GM18858 (cell line): ENCODE results near the gene SUGCT.
"Not testable (repeated sequence)": the region's sequence is repeated elsewhere in the genome, so short reads cannot be mapped to it uniquely, and the experiment has no call there.

ENCODE experiments used
- ATAC-seq: cut with Tn5 transposase; IDR thresholded peaks from one replicate; pipeline ENCODE4 v1.9.1; 2021; ENCODE audit not compliant: unreplicated experiment

SUGCT gene

GRCh38 chr7:40134428-40135316 lies at the start of gene SUGCT, which contains the start of gene MPLKIP:
Gene SUGCT (plus strand): TSS chr7:40135005.
Gene MPLKIP (minus strand): TSS chr7:40134622. CDS start chr7:40134567, 55 bp downstream.
- peak; percentile 77 for ATAC-seq

GRCh38 chr7:40092182-40092581 lies 42.6 kb upstream of the SUGCT start:
- no peak for ATAC-seq

DNA sequence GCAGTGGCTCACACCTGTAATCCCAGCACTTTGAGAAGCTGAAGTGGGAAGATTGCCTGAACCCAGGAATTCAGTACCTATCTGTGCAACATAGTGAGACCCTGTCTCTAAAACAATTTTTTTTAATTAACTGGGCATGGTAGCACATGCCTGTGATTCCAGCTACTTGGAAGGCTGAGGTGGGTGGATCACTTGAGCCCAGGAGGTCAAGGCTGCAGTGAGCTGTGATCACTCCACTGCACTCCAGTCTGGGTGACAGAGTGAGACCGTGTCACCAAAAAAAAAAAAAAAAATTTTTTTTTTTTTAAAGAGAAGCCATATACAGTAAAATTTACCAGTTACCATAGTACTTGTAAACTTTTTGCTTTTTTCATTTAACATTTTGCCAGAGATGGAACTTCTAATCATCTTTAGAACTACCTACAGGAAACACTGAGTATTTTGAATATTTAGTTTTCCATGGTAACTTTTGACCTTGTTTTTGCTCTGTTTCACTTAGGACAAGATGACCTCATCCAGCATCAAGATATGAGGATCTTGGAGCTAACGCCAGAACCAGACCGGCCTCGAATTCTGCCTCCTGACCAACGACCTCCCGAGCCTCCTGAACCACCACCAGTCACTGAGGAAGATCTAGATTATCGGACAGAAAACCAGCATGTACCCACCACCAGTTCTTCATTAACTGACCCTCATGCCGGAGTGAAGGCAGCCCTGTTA lies 41.0 kb upstream of the SUGCT start:
- ATAC-seq = no peak

GRCh38 chr7:40095230-40095629 lies 39.6 kb upstream of the SUGCT start:
- no peak for ATAC-seq

GRCh38 chr7:40095695-40096327 lies 39.0 kb upstream of the SUGCT start:
- no peak for ATAC-seq

- no peak for ATAC-seq
These were observed 37.1 kb upstream of the SUGCT start for GRCh38 chr7:40097728-40098127.

- no peak for ATAC-seq
These were observed 36.0 kb upstream of the SUGCT start for GRCh38 chr7:40098810-40099209.

GRCh38 chr7:40099837-40100236 lies 35.0 kb upstream of the SUGCT start:
- ATAC-seq = no peak

DNA sequence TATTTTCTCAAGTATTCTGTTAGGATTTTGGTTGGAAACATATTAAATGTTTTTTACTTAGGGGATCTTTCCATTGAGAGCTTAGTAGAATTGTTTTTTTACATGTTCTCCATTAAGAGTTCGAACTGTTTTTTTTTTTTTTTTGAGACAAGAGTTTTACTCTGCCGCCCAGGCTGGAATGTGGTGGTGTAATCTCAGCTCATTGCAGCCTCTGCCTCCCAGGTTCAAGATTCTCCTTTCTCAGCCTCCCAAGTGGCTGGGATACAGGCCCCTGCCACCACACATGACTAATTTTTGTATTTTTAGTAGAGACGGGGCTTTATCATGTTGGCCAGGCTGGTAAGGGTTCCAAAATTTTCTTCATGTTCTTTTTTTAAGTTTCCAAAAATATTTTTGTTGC lies 33.6 kb upstream of the SUGCT start:
- no peak for ATAC-seq

GRCh38 chr7:40102897-40103296 lies 31.9 kb upstream of the SUGCT start:
- ATAC-seq = no peak

DNA sequence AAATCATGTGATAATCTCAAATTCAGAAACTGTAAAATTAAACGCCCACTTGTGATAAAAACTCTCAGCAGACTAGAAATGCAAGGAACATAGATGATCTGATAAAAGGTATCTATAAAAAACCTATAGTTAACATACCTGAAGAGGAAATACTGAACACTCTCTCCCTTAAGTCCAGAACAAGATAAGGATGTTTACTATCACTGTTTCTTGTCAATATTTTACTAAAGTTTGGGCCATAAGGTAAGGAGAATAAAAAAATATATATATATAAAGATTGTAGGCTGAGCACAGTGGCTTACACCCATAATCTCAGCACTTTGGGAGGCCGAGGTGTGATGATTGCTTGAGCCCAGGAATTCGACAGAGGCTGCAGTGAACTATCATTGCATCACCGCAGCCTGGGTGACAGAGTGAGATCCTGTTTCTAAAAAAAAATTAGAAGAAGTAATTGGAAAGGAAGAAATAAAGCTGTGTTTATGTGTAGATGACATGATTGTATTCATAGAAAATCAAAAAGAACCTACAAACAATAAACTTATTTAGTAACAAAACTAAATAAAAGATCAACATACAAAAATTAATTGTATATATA lies 28.8 kb upstream of the SUGCT start:
- ATAC-seq = no peak

DNA sequence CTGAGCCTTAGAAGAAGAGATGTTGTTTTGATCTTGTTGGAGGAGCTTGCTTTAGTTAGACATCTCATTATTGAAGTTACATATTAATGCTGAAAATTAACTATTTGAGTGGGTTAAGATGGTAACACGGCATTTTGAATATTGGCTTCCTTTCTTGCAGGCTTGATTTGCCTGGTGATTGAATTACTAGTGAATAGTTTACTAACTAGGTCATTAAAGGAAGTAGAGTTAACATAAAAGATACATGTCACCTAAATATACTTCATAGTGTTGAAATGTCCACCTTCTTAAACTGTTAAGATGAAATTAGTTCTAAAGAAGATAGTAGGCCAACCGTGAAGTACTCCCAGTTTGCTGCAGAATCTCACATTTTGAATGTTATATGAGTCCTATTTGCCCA lies 18.9 kb upstream of the SUGCT start:
- no peak for ATAC-seq

GRCh38 chr7:40117199-40117598 lies 17.6 kb upstream of the SUGCT start:
- ATAC-seq = not testable (repeated sequence)

DNA sequence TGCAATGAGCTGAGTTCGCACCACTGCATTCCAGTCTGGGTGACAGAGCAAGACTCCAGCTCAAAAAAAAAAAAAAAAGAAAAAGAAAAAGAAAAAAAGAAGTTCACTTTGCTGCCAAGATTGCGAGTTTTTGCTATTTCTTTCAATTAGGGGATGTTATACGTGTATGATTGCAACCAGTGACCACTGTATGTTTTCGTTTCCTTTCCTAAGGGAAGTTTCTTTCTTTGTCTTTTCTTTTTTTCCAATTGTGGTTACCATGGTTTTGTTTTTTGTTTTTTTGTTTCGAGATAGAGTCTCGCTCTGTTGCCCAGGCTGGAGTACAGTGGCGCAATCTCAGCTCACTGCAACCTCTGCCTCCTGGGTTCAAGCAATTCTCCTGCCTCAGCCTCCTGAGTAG lies 16.6 kb upstream of the SUGCT start:
- not testable (repeated sequence) for ATAC-seq

GRCh38 chr7:40120020-40120419 lies 14.8 kb upstream of the SUGCT start:
- no peak for ATAC-seq

DNA sequence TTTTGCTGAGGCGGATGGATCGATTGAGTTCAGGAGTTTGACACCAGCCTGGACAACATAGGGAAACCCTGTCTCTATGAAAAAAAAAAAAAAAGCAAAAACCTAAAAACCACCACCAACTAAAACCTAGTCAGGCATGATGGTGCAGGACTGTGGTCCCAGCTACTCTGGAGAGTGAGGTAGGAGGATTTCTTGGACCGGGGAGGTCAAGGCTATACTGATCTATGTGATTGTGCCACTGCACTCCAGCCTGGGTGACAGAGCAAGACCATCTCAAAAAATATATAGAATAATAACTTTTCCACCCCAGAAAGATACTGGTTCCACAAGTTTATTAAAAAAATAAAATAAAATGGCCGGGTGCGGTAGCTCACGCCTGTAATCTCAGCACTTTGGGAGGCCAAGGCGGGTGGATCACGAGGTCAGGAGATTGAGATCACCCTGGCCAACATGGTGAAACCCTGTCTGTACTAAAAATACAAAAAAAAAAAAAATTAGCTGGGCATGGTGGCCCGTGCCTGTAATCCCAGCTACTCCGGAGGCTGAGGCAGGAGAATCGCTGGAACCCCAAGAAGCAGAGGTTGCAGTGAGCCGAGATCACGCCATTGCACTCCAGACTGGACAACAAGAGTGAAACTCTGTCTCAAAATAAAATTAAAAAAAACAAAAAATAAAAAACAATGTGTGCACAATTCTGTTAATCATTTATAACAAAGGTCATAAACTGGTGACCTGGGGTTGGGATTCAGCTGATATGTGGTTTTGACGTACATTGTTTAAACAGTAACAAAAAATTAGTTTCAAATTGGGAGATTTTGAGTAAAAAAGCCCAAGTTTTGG lies 12.5 kb upstream of the SUGCT start:
- ATAC-seq = not testable (repeated sequence)

GRCh38 chr7:40122940-40123254 lies 11.9 kb upstream of the SUGCT start:
- no peak for ATAC-seq

DNA sequence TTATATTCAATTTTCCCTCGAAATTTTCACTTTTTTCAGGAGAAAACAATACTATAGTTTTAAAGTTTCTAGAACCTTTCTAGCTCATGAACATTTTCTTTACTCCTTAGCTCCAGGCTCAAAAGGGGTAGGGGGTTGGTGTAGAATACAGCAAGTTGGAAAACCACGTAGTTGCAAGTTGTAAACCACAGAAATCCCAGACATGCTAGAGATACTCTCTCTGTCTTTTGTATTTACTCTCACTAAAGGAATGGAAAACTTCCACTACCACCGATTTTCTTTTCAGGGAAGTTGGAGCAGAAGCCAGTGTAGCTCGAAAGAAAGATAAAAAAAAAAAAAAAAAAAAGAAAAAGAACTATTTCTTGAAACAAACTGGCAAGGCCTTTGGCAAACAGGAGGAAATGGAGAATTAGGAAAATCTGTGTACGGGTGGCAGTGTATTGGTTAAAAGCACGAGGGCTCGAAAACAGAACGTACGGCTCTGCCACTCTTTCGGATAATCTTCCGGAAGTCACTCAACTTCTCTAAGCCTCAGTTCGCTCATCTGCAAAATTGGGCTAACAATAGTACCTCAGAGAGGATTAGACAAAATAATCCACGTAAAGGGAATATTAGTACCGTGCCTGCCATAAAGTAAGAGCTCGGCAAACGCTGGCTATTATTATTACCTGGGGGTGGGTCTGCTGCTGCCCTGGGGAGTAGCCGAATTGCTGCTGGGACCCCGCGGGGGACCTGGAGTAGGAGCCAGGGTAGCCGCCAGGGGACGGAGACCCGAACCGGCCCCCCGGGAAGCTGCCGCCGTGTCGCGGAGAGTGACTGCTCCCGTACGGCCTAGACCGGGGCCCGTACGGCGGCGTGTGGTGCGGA lies 1.0 kb upstream of the SUGCT start:
- ATAC-seq = no peak

- no peak for ATAC-seq
These were observed 459 bp downstream of the SUGCT start for GRCh38 chr7:40135317-40135610.

DNA sequence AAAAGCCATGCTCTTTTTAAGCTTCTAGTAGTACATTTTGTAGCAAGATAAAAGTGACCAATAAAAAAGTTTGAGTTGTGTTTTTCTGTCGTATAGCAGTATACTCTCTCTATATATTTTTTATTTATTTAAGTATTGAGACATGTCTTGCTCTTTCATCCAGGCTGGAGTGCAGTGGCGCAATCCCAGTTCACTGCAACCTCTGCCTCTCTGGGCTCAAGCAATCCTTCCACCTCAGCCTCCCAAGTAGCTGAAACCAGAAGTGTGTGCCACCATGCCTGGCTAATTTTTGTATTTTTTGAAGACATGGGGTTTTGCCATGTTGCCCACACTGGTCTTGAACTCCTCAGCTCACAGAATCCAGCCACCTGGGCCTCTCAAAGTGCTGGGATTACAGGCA lies 2.8 kb downstream of the SUGCT start:
- no peak for ATAC-seq
